Colonic mucosa (tissue), 4 donors: ENCODE results near the gene GPAT2. TPM values are rescaled to one million over a fixed set of nuclear protein-coding genes. Genes with fewer than 3 reads are reported as not detected.
"Not testable (repeated sequence)": the region's sequence is repeated elsewhere in the genome, so short reads cannot be mapped to it uniquely, and the experiment has no call there.

ENCODE experiments used
- DNase-seq: peaks from one replicate; pipeline ENCODE4 v3.0.0-alpha.2; 2020
- H3K27ac ChIP-seq: fragments of 200-600 bp; one replicate; pipeline ENCODE4 v1.8.0; 2021
- H3K27me3 ChIP-seq: fragments of 200-600 bp; one replicate; pipeline ENCODE4 v1.8.0; 2021
- H3K36me3 ChIP-seq: fragments of 200-600 bp; one replicate; pipeline ENCODE4 v1.8.0; 2021
- H3K4me1 ChIP-seq: fragments of 200-600 bp; one replicate; pipeline ENCODE4 v1.8.0; 2021; ENCODE audit warnings: mild to moderate bottlenecking
- H3K4me3 ChIP-seq: fragments of 200-600 bp; one replicate; pipeline ENCODE4 v1.8.0; 2021
- H3K9ac ChIP-seq, 2 donors: one replicate each; pipeline ENCODE4 v1.7.0; 2013; ENCODE audit warnings: control low read depth in 2 of 2, low read depth in 2 of 2, low read length in 2 of 2
- H3K9me3 ChIP-seq: fragments of 200-600 bp; one replicate; pipeline ENCODE4 v1.8.0; 2021
- intact Hi-C: fragments of 100-400 bp; cut with DNase I; formaldehyde crosslinking; loops from one replicate; pipeline ENCODE4 v1.14.1; 2022
- total RNA-seq, 2 donors: library from RNA; stranded (reverse); fragmentation: NEBNext Ultra II Directional in 1 of 2; extraction: Animal tissue kit (Norgen Biotek cat#: 25700) in 1 of 2; gene quantifications; one replicate each; pipeline ENCODE4 v1.2.1, GENCODE V29; 2021
- TF ChIP-seq, protein P1 (sequence below): fragments of 200-600 bp; IDR thresholded peaks from one replicate; pipeline ENCODE4 v1.8.0; 2022; ENCODE audit warnings: antibody characterized with exemption, mild to moderate bottlenecking
- donor health status: healthy.
- donor health status: DM: no; HTN: no; CAD: no.
- donor health status: DM: no; HTN: no; CAD: no.

The GPAT2 gene
- total RNA-seq, 2 donors from 2014 or later: 2.4 to 6.6 TPM

DNA sequence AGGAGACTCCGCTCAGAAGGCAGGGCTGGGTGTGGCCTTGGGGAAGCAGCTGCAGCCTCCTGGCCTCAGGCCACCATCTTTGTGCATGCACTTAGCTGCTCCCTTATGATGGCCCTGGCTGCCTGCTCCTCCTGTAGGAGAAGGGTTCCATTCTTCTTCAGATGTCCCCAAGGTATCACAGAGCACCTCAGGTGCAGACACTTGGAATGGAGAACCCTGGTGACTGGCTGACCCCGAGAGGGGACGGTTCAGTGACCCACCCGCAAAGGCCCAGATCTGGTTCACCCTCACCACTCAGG, 9.6 kb downstream of the GPAT2 start:
- H3K27me3 ChIP-seq: no peaks in the 10 kb centered on the region
- intact Hi-C loops: loop anchor here (10.0 kb wide), 1 partner anchor 90 kb away; the partner anchor contains the start of gene ADRA2B
- H3K27ac ChIP-seq: no peak overlapping the region
- H3K36me3 ChIP-seq: no peaks in the 10 kb centered on the region
- H3K4me1 ChIP-seq: no peaks in the 10 kb centered on the region
- DNase-seq: no peak
- H3K4me3 ChIP-seq: no peak overlapping the region
- no peak overlapping the region for H3K9ac ChIP-seq
- TF ChIP-seq, protein P1, sequence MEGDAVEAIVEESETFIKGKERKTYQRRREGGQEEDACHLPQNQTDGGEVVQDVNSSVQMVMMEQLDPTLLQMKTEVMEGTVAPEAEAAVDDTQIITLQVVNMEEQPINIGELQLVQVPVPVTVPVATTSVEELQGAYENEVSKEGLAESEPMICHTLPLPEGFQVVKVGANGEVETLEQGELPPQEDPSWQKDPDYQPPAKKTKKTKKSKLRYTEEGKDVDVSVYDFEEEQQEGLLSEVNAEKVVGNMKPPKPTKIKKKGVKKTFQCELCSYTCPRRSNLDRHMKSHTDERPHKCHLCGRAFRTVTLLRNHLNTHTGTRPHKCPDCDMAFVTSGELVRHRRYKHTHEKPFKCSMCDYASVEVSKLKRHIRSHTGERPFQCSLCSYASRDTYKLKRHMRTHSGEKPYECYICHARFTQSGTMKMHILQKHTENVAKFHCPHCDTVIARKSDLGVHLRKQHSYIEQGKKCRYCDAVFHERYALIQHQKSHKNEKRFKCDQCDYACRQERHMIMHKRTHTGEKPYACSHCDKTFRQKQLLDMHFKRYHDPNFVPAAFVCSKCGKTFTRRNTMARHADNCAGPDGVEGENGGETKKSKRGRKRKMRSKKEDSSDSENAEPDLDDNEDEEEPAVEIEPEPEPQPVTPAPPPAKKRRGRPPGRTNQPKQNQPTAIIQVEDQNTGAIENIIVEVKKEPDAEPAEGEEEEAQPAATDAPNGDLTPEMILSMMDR: no peak
- no peaks in the 10 kb centered on the region for H3K9me3 ChIP-seq

DNA sequence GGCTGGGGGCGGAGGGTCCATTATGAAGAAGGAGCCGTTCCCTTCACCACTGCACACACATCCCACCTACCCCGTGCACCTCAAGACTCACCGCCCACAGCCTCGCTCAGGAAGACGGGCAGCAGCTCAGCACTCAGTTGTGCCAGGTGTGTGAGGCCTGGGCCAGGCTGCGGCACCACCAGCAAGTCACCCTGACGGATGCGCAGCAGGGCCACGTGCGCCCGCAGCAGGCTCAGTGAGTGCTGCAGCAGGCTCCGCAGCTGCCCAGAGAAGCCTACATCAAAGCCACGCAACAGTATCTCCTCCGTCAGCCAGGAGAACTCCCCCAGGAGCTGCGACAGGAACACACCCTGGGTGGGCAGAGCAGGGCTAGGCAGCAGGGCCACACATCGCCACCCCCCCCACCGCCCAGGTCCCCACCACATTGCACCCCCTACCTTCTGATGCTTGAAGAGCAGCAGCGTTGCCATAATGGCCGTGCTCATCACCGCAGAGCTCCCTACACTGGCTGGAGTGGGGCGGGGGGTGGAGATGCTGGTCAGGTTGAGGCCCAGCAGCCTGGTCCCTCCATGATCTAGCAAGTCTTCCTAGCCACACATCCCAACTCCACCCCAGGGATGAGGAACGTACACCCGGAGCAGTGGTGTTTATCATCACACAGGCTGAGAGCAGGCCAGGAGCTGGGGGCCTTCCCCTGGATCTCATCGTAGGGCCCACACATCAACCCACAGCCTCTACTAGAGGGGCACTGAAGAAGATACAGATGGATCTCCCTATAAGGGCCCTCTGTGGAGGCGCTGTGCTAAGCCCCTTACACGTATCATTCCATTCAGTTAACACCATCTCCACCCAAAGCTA, 10.2 kb downstream of the GPAT2 start:
- intact Hi-C loops: loop anchor here (10.0 kb wide), 1 partner anchor 90 kb away; the partner anchor contains the start of gene ADRA2B
- no peak overlapping the region for H3K4me3 ChIP-seq
- H3K9ac ChIP-seq: no peak overlapping the region
- H3K27ac ChIP-seq: no peak overlapping the region
- H3K4me1 ChIP-seq: no peaks in the 10 kb centered on the region
- no peaks in the 10 kb centered on the region for H3K27me3 ChIP-seq
- H3K9me3 ChIP-seq: no peaks in the 10 kb centered on the region
- no peak for DNase-seq
- TF ChIP-seq, protein P1: no peak
- no peaks in the 10 kb centered on the region for H3K36me3 ChIP-seq

DNA sequence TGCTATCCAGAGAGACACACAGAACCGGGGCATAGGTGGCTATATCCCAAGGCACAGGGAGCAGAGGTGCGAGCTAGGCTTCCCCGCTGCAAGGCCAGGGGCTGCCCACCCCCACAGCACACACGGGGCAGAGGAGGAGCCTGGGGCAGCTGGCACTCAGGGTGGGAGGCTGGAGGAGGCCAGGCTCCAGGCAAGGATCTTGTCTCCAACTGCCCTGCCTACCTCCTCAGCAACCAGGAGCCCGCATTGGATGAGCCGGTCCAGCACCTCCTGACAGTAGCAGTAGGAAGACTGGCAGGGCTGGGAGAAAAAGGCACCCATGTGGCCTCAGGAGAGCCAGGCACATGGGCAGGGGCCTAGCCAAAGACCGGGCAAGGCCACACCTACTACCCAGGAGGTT, 11.0 kb downstream of the GPAT2 start:
- H3K36me3 ChIP-seq, H3K9me3 ChIP-seq, H3K9ac ChIP-seq, H3K4me3 ChIP-seq, H3K4me1 ChIP-seq, H3K27me3 ChIP-seq, H3K27ac ChIP-seq, DNase-seq: not testable (repeated sequence)
- intact Hi-C loops: loop anchor here (10.0 kb wide), 1 partner anchor 91 kb away; the partner anchor contains the start of gene ADRA2B

DNA sequence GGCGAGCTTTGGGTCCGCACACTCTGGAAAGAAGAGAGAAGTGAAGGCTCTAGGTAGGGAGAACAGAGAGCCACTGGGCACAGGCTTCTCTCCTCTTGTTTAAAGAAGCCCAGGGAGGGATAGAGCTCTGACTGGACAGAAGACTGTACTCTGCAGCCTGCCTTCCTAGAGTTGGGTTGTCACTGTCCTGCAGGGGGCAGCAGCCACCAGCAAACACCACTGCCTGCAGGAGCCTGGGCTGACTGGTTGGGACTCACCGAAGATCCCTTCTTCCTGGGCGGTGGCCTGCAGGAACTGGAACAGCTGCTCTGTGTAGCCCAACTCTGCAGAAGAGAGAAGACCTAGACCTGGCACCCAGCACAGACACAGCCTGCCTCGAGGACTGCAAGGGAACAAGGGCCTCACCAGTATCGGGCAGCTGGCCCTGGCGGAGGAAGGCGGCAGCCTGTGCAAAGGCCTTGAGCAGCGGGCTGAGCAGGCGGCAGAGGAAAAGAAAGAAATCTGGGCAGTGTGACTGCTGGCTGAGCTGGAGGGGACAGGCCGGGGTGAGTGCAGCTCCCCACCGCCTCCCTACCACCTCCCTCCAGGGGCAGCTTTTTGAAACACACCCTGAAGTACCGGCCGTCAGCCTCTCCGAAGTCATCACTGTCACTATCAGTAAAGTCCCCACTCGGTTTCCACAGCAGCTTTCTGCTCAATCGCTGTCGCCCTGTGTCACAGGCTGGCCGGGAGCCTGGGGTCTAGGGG, 11.8 kb downstream of the GPAT2 start:
- not testable (repeated sequence) for H3K27me3 ChIP-seq, H3K27ac ChIP-seq, H3K9ac ChIP-seq, H3K9me3 ChIP-seq, H3K4me3 ChIP-seq, H3K4me1 ChIP-seq, H3K36me3 ChIP-seq
- DNase-seq: peak; percentile 91
- intact Hi-C loops: loop anchor here (10.0 kb wide), 1 partner anchor 92 kb away; the partner anchor contains the start of gene ADRA2B
- TF ChIP-seq, protein P1: peak; percentile 60

DNA sequence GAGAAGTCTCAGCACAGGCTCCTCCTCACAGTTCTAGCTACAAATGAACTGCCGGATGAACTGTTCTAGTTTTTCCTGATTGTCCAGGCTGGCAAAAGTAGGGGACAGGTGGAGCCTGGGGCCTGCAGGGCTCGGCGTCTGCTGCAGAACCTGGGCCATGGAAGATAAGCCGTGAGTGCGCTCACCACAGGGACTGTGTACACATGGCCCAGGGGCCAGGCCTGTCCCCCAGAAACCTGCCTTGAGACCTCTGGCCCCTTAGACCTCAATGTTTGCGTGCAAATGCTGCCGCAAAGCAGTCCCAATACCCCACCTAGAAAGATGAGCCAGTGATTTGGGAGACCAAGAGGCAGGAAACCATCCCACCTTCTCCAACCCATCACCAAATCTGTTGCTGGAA, 12.6 kb downstream of the GPAT2 start:
- intact Hi-C loops: loop anchor here (10.0 kb wide), 1 partner anchor 93 kb away; the partner anchor contains the start of gene ADRA2B
- not testable (repeated sequence) for H3K4me3 ChIP-seq, H3K27me3 ChIP-seq, H3K4me1 ChIP-seq, DNase-seq, H3K9ac ChIP-seq, H3K27ac ChIP-seq, H3K9me3 ChIP-seq, H3K36me3 ChIP-seq

DNA sequence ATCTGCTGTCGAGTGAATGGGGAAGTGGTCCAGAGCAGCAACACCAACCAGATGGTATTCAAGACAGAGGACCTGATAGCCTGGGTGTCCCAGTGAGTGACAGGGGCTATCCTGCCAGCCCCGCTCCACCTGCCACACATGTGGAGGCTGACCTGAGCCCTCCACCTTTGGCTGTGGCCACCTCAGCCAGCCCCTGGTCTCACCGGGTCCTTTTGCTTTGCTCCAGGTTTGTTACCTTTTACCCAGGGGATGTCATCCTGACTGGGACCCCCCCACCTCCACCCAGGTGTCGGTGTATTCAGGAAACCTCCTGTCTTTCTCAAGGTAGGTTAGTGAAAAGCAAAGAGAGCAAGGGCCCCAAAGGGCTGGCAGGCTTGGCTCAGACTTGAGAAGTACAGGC, 13.6 kb downstream of the GPAT2 start:
- H3K27ac ChIP-seq, H3K9me3 ChIP-seq, H3K4me1 ChIP-seq, H3K9ac ChIP-seq, H3K4me3 ChIP-seq, DNase-seq, H3K36me3 ChIP-seq, H3K27me3 ChIP-seq: not testable (repeated sequence)
- intact Hi-C loops: loop anchor here (10.0 kb wide), 1 partner anchor 94 kb away; the partner anchor contains the start of gene ADRA2B

DNA sequence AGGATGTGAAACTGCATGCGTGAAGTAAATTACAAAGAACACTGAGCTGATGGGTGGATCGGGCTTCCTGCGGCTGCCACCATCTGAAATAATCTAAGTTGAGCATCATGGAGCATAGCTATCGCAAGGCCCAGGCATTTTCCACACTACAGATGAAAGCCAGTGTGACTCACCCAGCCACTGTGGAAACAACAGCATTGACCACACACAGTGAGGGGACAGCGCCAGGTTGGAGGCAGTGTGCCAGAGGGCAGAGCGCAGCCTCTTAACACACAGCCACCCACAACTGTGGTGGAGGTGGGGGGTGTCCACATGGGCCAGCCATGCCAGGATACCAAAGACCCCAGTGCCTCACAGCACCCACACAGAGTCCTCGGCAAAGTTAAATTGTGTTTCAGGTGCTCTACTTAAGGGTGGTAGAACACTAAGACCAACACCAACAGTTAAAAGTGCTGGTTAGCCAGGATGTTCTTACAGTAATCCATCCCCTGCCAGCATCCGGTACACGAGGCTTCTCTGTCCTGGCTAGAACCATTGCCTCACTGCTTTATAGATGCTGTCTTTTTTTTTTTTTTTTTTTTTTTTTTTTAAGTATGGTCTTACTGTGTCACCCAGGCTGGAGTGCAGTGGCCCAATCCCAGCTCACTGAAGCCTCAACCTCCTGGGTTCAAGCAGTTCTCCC, 14.7 kb downstream of the GPAT2 start:
- not testable (repeated sequence) for H3K9ac ChIP-seq, H3K36me3 ChIP-seq, H3K27ac ChIP-seq, H3K4me3 ChIP-seq, H3K27me3 ChIP-seq, H3K9me3 ChIP-seq, DNase-seq, H3K4me1 ChIP-seq
- intact Hi-C loops: loop anchor here (10.0 kb wide), 2 partner anchors 95 to 245 kb away; partner anchors contain the start of genes ADRA2B, CIAO1 and TMEM127

DNA sequence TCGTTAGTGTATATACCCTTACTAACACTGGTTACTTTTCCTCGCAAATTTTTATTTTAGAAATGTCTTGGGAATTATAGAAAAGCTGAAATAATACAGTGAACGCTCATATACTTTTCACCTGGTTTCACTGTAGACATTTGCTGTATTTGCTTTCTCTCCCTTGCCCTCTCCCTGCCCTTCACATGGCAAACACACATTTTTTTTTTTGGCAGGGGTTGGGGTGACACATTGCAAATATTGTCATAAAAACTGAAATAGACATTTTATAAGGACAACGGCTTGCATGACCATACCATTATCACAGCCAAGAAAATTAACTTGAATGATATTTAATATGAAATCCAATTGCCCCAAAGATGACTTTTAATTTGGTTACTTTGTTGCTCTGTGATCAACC, 18.4 kb downstream of the GPAT2 start:
- H3K27ac ChIP-seq, H3K4me1 ChIP-seq, DNase-seq, H3K27me3 ChIP-seq, H3K36me3 ChIP-seq, H3K9me3 ChIP-seq, H3K9ac ChIP-seq, H3K4me3 ChIP-seq: not testable (repeated sequence)
- intact Hi-C loops: loop anchor here (10.0 kb wide), 1 partner anchor 248 kb away; the partner anchor contains the start of genes CIAO1 and TMEM127

DNA sequence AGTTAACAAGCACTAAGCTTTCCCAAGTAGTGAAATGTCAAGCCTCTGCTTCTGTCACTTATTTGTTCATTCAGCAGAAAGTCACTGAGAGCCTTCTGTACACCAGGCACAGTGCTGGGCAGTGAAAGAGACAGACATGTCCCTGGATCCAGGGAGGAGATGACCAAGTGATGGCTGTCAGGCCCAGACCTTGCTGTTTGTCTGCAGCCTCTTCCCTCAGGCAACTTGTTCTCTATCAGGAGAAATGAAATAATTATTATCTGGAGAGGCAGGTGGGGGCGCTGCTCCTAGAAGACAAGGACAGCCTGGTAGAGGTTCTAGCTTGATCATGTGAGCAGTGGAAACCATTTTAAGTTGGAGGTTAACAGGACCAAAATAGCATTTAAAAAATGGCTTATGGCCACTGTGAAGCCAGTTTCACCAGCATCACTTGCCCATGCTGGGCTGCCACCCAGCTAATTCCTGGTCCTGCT, 21.9 kb downstream of the GPAT2 start:
- not testable (repeated sequence) for H3K9me3 ChIP-seq, H3K4me1 ChIP-seq, H3K27me3 ChIP-seq, H3K4me3 ChIP-seq, DNase-seq, H3K36me3 ChIP-seq, H3K9ac ChIP-seq, H3K27ac ChIP-seq
- intact Hi-C loops: loop anchor here (10.0 kb wide), 1 partner anchor 252 kb away; the partner anchor contains the start of genes CIAO1 and TMEM127
